HepG2 (cell line): Measurements from ENCODE around the gene FMR1. TPM values are rescaled to one million over a fixed set of nuclear protein-coding genes. Genes with fewer than 3 reads are reported as not detected.

Experiments
- CC2D1A ChIP-seq: sonication (generic); formaldehyde crosslinking; IDR thresholded peaks from 2 replicates; pipeline ENCODE4 v1.8.1; 2023; ENCODE audit warnings: mild to moderate bottlenecking, missing genetic modification reagents
- CHD4 ChIP-seq: fragments of 200-600 bp; sonication (generic); IDR thresholded peaks from 2 replicates; pipeline ENCODE4 v1.7.0; 2017; ENCODE audit warnings: mild to moderate bottlenecking, low read length, borderline replicate concordance
- EZH2 ChIP-seq: conservative IDR thresholded peaks from 2 replicates; pipeline ENCODE4 v1.6.1; 2012; ENCODE audit warnings: mild to moderate bottlenecking, low read depth, low read length, moderate library complexity
- GATA4 ChIP-seq: sonication (generic); IDR thresholded peaks from 2 replicates; pipeline ENCODE4 v1.6.1; 2016; ENCODE audit warnings: antibody characterized with exemption, low read depth, borderline replicate concordance
- HOXD1 ChIP-seq: sonication (generic); formaldehyde crosslinking; IDR thresholded peaks from 2 replicates; pipeline ENCODE4 v1.5.0; 2020; ENCODE audit warnings: missing genetic modification reagents
- KDM6A ChIP-seq: IDR thresholded peaks from 2 replicates; pipeline ENCODE4 v1.6.1; 2016; ENCODE audit warnings: low read depth
- KMT2A ChIP-seq: sonication (generic); formaldehyde crosslinking; IDR thresholded peaks from 2 replicates; pipeline ENCODE4 v1.4.0; 2020; ENCODE audit warnings: missing genetic modification reagents
- RNF2 ChIP-seq: fragments of 450-650 bp; conservative IDR thresholded peaks from 2 replicates; pipeline ENCODE4 v1.6.1; 2016; ENCODE audit warnings: low read depth
- RXRA ChIP-seq: sonication (generic); formaldehyde crosslinking; IDR thresholded peaks from 2 replicates; pipeline ENCODE4 v1.5.1; 2020; ENCODE audit warnings: missing genetic modification reagents
- ZMAT3 ChIP-seq: sonication (generic); formaldehyde crosslinking; conservative IDR thresholded peaks from 2 replicates; pipeline ENCODE4 v1.7.0; 2021; ENCODE audit warnings: missing genetic modification reagents
- ZNF256 ChIP-seq: sonication (generic); formaldehyde crosslinking; conservative IDR thresholded peaks from 2 replicates; pipeline ENCODE4 v1.4.0; 2020; ENCODE audit warnings: missing genetic modification reagents
- ZNF501 ChIP-seq: sonication (generic); formaldehyde crosslinking; IDR thresholded peaks from 2 replicates; pipeline ENCODE4 v1.5.1; 2020; ENCODE audit warnings: mild to moderate bottlenecking, moderate library complexity, missing genetic modification reagents
- ZNF788 ChIP-seq: sonication (generic); formaldehyde crosslinking; IDR thresholded peaks from 2 replicates; pipeline ENCODE4 v1.5.0; 2020; ENCODE audit warnings: mild to moderate bottlenecking, missing genetic modification reagents, borderline replicate concordance
- polyA plus RNA-seq, 8 experiments: library from polyadenylated mRNA; depleted of rRNA in 3 of 8; stranded (reverse) in 7 of 8; unstranded in 1 of 8; fragments of >200 nt; fragmentation: Illumina TruSeq in 4 of 8; extraction: Trizol in 4 of 8; gene quantifications; 2 replicates each; pipeline versions ENCODE4 v1.2.1 to v1.2.3, GENCODE V29; 2011 to 2016; ENCODE audit warnings: low read depth in 4 of 8, missing spikeins in 1 of 8, mixed read lengths in 1 of 8; ENCODE audit not compliant: insufficient read depth in 1 of 8
- total RNA-seq, 5 experiments: library from RNA; depleted of rRNA; stranded (reverse); fragments of >200 nt; fragmentation: Illumina TruSeq; extraction: Trizol; gene quantifications; 2 replicates each; pipeline ENCODE4 v1.2.3, GENCODE V29; 2016; ENCODE audit warnings: low read depth in 1 of 5
- TF ChIP-seq, protein P1 (sequence below): sonication (generic); formaldehyde crosslinking; IDR thresholded peaks from 2 replicates; pipeline ENCODE4 v1.4.0; 2020; ENCODE audit warnings: missing genetic modification reagents, borderline replicate concordance
- TF ChIP-seq, protein P2 (sequence below): sonication (generic); formaldehyde crosslinking; conservative IDR thresholded peaks from 2 replicates; pipeline ENCODE4 v1.4.0; 2020; ENCODE audit warnings: mild to moderate bottlenecking, missing genetic modification reagents, moderate library complexity
- TF ChIP-seq, protein P3 (sequence below): IDR thresholded peaks from 2 replicates; pipeline ENCODE4 v1.6.1; 2016; ENCODE audit warnings: low read depth
- TF ChIP-seq, protein P4 (sequence below): fragments of 450-650 bp; IDR thresholded peaks from 2 replicates; pipeline ENCODE4 v1.6.1; 2016

Gene FMR1
- total and polyA plus RNA-seq, 2 of the 13 experiments (the other 11 are each of a cell fraction or from before 2014, with no cell fraction given), result 27.8 to 49.6 TPM

- TF ChIP-seq, protein P1, sequence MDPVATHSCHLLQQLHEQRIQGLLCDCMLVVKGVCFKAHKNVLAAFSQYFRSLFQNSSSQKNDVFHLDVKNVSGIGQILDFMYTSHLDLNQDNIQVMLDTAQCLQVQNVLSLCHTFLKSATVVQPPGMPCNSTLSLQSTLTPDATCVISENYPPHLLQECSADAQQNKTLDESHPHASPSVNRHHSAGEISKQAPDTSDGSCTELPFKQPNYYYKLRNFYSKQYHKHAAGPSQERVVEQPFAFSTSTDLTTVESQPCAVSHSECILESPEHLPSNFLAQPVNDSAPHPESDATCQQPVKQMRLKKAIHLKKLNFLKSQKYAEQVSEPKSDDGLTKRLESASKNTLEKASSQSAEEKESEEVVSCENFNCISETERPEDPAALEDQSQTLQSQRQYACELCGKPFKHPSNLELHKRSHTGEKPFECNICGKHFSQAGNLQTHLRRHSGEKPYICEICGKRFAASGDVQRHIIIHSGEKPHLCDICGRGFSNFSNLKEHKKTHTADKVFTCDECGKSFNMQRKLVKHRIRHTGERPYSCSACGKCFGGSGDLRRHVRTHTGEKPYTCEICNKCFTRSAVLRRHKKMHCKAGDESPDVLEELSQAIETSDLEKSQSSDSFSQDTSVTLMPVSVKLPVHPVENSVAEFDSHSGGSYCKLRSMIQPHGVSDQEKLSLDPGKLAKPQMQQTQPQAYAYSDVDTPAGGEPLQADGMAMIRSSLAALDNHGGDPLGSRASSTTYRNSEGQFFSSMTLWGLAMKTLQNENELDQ (CRISPR knock-in tag), result no peak
- TF ChIP-seq ZNF501 (CRISPR knock-in tag), result peak; percentile 36; the same call in 1 of the 2 replicates
- TF ChIP-seq CC2D1A (CRISPR knock-in tag), result no peak
- TF ChIP-seq KDM6A (CRISPR knock-in tag), result no peak
- TF ChIP-seq HOXD1 (CRISPR knock-in tag), result peak; percentile 58; the same call in 1 of the 2 replicates
- peak; percentile 20; the same call in 1 of the 2 replicates for TF ChIP-seq ZNF788 (CRISPR knock-in tag)
- peak; percentile 52; the same call in 1 of the 2 replicates for TF ChIP-seq RNF2
- TF ChIP-seq RXRA (CRISPR knock-in tag), result no peak
- TF ChIP-seq ZMAT3 (CRISPR knock-in tag), result 0 out of 2 replicates have a peak, but pooled peaks have one; percentile 35
- no peak for TF ChIP-seq EZH2
- TF ChIP-seq, protein P2, sequence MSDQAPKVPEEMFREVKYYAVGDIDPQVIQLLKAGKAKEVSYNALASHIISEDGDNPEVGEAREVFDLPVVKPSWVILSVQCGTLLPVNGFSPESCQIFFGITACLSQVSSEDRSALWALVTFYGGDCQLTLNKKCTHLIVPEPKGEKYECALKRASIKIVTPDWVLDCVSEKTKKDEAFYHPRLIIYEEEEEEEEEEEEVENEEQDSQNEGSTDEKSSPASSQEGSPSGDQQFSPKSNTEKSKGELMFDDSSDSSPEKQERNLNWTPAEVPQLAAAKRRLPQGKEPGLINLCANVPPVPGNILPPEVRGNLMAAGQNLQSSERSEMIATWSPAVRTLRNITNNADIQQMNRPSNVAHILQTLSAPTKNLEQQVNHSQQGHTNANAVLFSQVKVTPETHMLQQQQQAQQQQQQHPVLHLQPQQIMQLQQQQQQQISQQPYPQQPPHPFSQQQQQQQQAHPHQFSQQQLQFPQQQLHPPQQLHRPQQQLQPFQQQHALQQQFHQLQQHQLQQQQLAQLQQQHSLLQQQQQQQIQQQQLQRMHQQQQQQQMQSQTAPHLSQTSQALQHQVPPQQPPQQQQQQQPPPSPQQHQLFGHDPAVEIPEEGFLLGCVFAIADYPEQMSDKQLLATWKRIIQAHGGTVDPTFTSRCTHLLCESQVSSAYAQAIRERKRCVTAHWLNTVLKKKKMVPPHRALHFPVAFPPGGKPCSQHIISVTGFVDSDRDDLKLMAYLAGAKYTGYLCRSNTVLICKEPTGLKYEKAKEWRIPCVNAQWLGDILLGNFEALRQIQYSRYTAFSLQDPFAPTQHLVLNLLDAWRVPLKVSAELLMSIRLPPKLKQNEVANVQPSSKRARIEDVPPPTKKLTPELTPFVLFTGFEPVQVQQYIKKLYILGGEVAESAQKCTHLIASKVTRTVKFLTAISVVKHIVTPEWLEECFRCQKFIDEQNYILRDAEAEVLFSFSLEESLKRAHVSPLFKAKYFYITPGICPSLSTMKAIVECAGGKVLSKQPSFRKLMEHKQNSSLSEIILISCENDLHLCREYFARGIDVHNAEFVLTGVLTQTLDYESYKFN, result no peak
- TF ChIP-seq, protein P3, sequence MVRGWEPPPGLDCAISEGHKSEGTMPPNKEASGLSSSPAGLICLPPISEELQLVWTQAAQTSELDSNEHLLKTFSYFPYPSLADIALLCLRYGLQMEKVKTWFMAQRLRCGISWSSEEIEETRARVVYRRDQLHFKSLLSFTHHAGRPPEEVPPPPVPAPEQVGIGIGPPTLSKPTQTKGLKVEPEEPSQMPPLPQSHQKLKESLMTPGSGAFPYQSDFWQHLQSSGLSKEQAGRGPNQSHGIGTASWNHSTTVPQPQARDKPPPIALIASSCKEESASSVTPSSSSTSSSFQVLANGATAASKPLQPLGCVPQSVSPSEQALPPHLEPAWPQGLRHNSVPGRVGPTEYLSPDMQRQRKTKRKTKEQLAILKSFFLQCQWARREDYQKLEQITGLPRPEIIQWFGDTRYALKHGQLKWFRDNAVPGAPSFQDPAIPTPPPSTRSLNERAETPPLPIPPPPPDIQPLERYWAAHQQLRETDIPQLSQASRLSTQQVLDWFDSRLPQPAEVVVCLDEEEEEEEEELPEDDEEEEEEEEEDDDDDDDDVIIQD (CRISPR knock-in tag), result no peak
- no peak for TF ChIP-seq GATA4
- peak; percentile 55; the same call in 1 of the 2 replicates for TF ChIP-seq KMT2A (CRISPR knock-in tag)
- TF ChIP-seq, protein P4, sequence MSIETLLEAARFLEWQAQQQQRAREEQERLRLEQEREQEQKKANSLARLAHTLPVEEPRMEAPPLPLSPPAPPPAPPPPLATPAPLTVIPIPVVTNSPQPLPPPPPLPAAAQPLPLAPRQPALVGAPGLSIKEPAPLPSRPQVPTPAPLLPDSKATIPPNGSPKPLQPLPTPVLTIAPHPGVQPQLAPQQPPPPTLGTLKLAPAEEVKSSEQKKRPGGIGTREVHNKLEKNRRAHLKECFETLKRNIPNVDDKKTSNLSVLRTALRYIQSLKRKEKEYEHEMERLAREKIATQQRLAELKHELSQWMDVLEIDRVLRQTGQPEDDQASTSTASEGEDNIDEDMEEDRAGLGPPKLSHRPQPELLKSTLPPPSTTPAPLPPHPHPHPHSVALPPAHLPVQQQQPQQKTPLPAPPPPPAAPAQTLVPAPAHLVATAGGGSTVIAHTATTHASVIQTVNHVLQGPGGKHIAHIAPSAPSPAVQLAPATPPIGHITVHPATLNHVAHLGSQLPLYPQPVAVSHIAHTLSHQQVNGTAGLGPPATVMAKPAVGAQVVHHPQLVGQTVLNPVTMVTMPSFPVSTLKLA, result peak; percentile 32; the same call in 1 of the 2 replicates
- TF ChIP-seq CHD4, result no peak
- peak; percentile 71; the same call in 1 of the 2 replicates for TF ChIP-seq ZNF256
Measured at GRCh38 chrX:147911192-147912022, at the start of gene FMR1 (continued).
